SU-DHL-6 (cell line): Measurements from ENCODE around the gene SNHG17.

Experiments used
- EZH2phosphoT487 ChIP-seq: fragments of 200-600 bp; sonication (generic), shearing (Covaris generic); conservative IDR thresholded peaks from 2 replicates; pipeline ENCODE4 v1.6.1; 2018; ENCODE audit warnings: mild to moderate bottlenecking, antibody characterized with exemption, low read length, moderate library complexity, mixed read lengths
- TF ChIP-seq, protein P1 (sequence below): fragments of 200-600 bp; sonication (generic); IDR thresholded peaks from one replicate; pipeline ENCODE4 v1.5.1; 2017; ENCODE audit warnings: antibody characterized with exemption, mild to moderate bottlenecking, low read length, moderate library complexity; ENCODE audit not compliant: insufficient read depth, poor library complexity, severe bottlenecking

DNA sequence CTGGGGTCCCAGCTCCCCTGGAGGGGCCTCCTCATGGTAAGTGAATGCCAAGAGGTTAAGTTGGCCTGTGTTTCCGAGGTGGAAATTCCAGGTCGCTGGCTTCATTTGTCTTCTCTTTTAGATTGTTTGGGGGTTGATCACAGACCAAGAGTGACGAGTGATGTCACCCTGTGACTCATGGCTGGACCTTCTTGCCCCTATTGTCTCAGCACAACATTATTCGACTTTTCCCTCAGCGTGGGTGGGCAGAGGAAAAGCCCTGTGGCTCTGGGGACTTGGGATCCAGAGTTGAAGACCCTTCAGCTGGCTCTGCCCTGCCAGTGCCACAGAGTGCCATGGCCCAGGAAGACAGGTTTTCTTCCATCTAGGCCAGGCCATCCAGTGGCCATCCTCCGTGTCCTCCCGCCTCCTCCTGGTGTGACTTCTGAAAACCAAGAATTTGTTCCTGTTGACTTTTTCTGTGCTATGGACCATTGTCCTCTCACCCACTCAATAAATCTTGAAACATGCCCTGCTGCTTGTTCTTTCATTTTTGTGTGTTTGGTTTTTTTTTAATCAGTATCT, 15.4 kb upstream of the SNHG17 start:
- TF ChIP-seq, protein P1, sequence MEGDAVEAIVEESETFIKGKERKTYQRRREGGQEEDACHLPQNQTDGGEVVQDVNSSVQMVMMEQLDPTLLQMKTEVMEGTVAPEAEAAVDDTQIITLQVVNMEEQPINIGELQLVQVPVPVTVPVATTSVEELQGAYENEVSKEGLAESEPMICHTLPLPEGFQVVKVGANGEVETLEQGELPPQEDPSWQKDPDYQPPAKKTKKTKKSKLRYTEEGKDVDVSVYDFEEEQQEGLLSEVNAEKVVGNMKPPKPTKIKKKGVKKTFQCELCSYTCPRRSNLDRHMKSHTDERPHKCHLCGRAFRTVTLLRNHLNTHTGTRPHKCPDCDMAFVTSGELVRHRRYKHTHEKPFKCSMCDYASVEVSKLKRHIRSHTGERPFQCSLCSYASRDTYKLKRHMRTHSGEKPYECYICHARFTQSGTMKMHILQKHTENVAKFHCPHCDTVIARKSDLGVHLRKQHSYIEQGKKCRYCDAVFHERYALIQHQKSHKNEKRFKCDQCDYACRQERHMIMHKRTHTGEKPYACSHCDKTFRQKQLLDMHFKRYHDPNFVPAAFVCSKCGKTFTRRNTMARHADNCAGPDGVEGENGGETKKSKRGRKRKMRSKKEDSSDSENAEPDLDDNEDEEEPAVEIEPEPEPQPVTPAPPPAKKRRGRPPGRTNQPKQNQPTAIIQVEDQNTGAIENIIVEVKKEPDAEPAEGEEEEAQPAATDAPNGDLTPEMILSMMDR, result no peak
- TF ChIP-seq EZH2phosphoT487, result no peak
